Measurements from ENCODE around the gene SLBP. TPM values are rescaled to one million over a fixed set of nuclear protein-coding genes. Genes with fewer than 3 reads are reported as not detected.

SLBP gene
- total and polyA plus RNA-seq, 2 of the 8 experiments (the other 6 are each of a cell fraction or from before 2014, with no cell fraction given) = 44.1 to 49.0 TPM

GRCh38 chr4:1745697-1746096 is 33.6 kb upstream of the SLBP start:
- TF ChIP-seq NRF1 (IDR thresholded peaks at IDR 0.05; ENCODE audit: low read depth, low read length) (no peak), SUZ12 (IDR thresholded peaks at IDR 0.05; ENCODE audit: low read length) (no peak), TAF7 (optimal IDR thresholded peaks at IDR 0.05; ENCODE audit: borderline replicate concordance, low read depth, low read length) (no peak), BRCA1 (IDR thresholded peaks at IDR 0.05; ENCODE audit: low read depth, low read length) (no peak), POLR2AphosphoS5 (IDR thresholded peaks at IDR 0.05; ENCODE audit: low read depth, low read length) (peak; percentile 47), BCL11A (IDR thresholded peaks at IDR 0.05; ENCODE audit: low read depth in 2 of 2, low read length in 2 of 2) (no peak), E2F6 (IDR thresholded peaks at IDR 0.05) (no peak), SIN3A (conservative IDR thresholded peaks at IDR 0.05 in 1 of 2, IDR thresholded peaks at IDR 0.05 in 1 of 2; ENCODE audit: low read depth in 1 of 2, low read length in 2 of 2) (0 out of 4 replicates have a peak, but pooled peaks of 1 of the 2 experiments have one; percentile 26), TCF12 (IDR thresholded peaks at IDR 0.05; ENCODE audit: low read depth, low read length) (no peak), ATF3 (IDR thresholded peaks at IDR 0.05; ENCODE audit: insufficient read depth, low read depth, low read length) (no peak), CREB1 (IDR thresholded peaks at IDR 0.05) (no peak)
- no peaks in the 10 kb centered on the region for H3K79me1 ChIP-seq (ENCODE audit: low read depth, low read length)
- no peaks in the 10 kb centered on the region for H3K23me2 ChIP-seq (ENCODE audit: low read depth, low read length)
- H3K4me2 ChIP-seq (ENCODE audit: insufficient read depth in 1 of 2, low read depth in 2 of 2, low read length in 2 of 2) = no peak overlapping the region
- FAIRE-seq = no peak
- no peak overlapping the region for H2AFZ ChIP-seq (ENCODE audit: low read length)
- H3K18ac ChIP-seq (ENCODE audit: extremely low read depth, low read length) = no peak overlapping the region
- no peak overlapping the region for H3K56ac ChIP-seq (replicated peaks; ENCODE audit: insufficient read length, low read depth, low read length)
- H4K20me1 ChIP-seq (replicated peaks in 1 of 2; ENCODE audit: control insufficient read depth in 1 of 2, insufficient read depth in 2 of 2, low read length in 2 of 2) = peaks cover 5 to 7% of the 10 kb centered on the region in 2 experiments
- ChIA-PET CTCF (ENCODE audit: partially characterized antibody) (interaction anchor here (0.6 to 52.9 kb wide), 16 partner anchors 9 to 443 kb away, joined by 3 to 2507 read pairs (median 5); partner anchors contain the start of gene FGFR3), POLR2A (ENCODE audit: partially characterized antibody) (interaction anchor here (1.1 to 5.6 kb wide), 13 partner anchors 9 to 71 kb away, joined by 3 to 38 read pairs (median 6); partner anchors contain the start of genes FGFR3, TACC3 and TMEM129)
- H2BK15ac ChIP-seq (ENCODE audit: low read length) = no peak overlapping the region
- H3K36me3 ChIP-seq (ENCODE audit: control insufficient read depth in 2 of 4, insufficient read depth in 4 of 4, low read length in 3 of 4) = peaks cover 14 to 39% (median 32%) of the 10 kb centered on the region in 4 experiments
- H3K27me3 ChIP-seq (replicated peaks in 1 of 4; ENCODE audit: control insufficient read depth in 3 of 4, extremely low read depth in 1 of 4, insufficient read depth in 3 of 4, low read length in 3 of 4) = peaks cover 0 to 4% (median 0%) of the 10 kb centered on the region in 4 experiments; a peak in 2 of 7 replicates
- no peak for DNase-seq (ENCODE audit: low read depth in 1 of 2, low spot score in 2 of 2)
- 88% methylated on average over 12 of the region's 12 CpGs; no CpG with 5 or more reads in 1 of the 2 experiments for WGBS, 2 experiments (ENCODE audit: extremely low coverage in 1 of 2, insufficient coverage in 1 of 2, insufficient read length in 1 of 2, insufficient replicate concordance in 2 of 2, low coverage in 1 of 2, low lambda C conversion rate in 2 of 2, missing lambda C conversion rate in 1 of 2)
- no peak overlapping the region for H3K14ac ChIP-seq (ENCODE audit: insufficient read length)
- H3K23ac ChIP-seq (ENCODE audit: insufficient read length) = no peak overlapping the region
- H3K27ac ChIP-seq (ENCODE audit: low read depth, low read length) = no peak overlapping the region
- H2BK120ac ChIP-seq (replicated peaks; ENCODE audit: low read depth, low read length) = no peak overlapping the region
- no peaks in the 10 kb centered on the region for H3K9me3 ChIP-seq (ENCODE audit: insufficient read depth in 2 of 2, low read depth in 1 of 2, low read length in 1 of 2)
- no peak overlapping the region for H4K91ac ChIP-seq (replicated peaks; ENCODE audit: insufficient read length, low read length)
- H4K5ac ChIP-seq (ENCODE audit: insufficient read length, low read depth, low read length) = peak overlapping the region; percentile 10
- no peak overlapping the region for H2BK12ac ChIP-seq (ENCODE audit: low read depth, low read length)
- H4K8ac ChIP-seq (ENCODE audit: extremely low read depth, insufficient read depth, low read length) = no peak overlapping the region
- H2AK5ac ChIP-seq (ENCODE audit: low read depth, low read length) = no peak overlapping the region
- H3K4ac ChIP-seq (replicated peaks; ENCODE audit: insufficient read length, low read depth, low read length) = no peak overlapping the region
- no peak overlapping the region for H2BK20ac ChIP-seq (ENCODE audit: low read length)
- no peak overlapping the region for H3K4me3 ChIP-seq (ENCODE audit: extremely low read depth in 1 of 4, insufficient read depth in 2 of 4, low read depth in 3 of 4, low read length in 4 of 4)
- H3K79me2 ChIP-seq (ENCODE audit: control insufficient read depth in 1 of 2, insufficient read depth in 2 of 2, low read length in 2 of 2) = no peaks in the 10 kb centered on the region
- H3K9ac ChIP-seq (replicated peaks in 1 of 4; ENCODE audit: extremely low read depth in 1 of 4, low read depth in 3 of 4, low read length in 3 of 4) = no peak overlapping the region
- H3K4me1 ChIP-seq (replicated peaks in 1 of 4; ENCODE audit: control insufficient read depth in 3 of 4, insufficient read depth in 4 of 4, low read length in 3 of 4) = peaks cover 0 to 8% (median 5%) of the 10 kb centered on the region in 4 experiments; a peak in 6 of 7 replicates
- H2BK5ac ChIP-seq (ENCODE audit: low read depth, low read length) = no peak overlapping the region

Measured in H1 (cell line).